NCI-H1417 treated with DMSO at 0.1 percent for 48 hours (cell line): ENCODE measurements around the gene TRPT1.
A peak's percentile ranks its signal among the peaks of the same experiment; 100 is the strongest.

Experiments
- DNase-seq: peaks from one replicate; lab custom pipeline; 2025; lab: John Stamatoyannopoulos, UW

Gene TRPT1

GRCh38 chr11:64208086-64208795 is 17.7 kb downstream of the TRPT1 start:
- DNase-seq: no peak

- no peak for DNase-seq
These were observed 18.5 kb downstream of the TRPT1 start for GRCh38 chr11:64207256-64208085.

- no peak for DNase-seq
These were observed 19.3 kb downstream of the TRPT1 start, which contains the start of gene FERMT3 for GRCh38 chr11:64206457-64207255. Gene FERMT3 (plus strand): TSS chr11:64206721. CDS start chr11:64207365, 644 bp downstream.

GRCh38 chr11:64204464-64204989 is 21.5 kb downstream of the TRPT1 start:
- DNase-seq: no peak

- no peak for DNase-seq
These were observed 21.9 kb downstream of the TRPT1 start for GRCh38 chr11:64204080-64204440.

- DNase-seq: no peak
These were observed 22.4 kb downstream of the TRPT1 start for GRCh38 chr11:64203421-64204079.

- DNase-seq: no peak
These were observed 23.0 kb downstream of the TRPT1 start for GRCh38 chr11:64202992-64203391.

- DNase-seq: no peak
These were observed 24.4 kb downstream of the TRPT1 start for GRCh38 chr11:64201543-64201942.

- no peak for DNase-seq
These were observed 27.5 kb downstream of the TRPT1 start for GRCh38 chr11:64198511-64198910.

- DNase-seq: no peak
These were observed 29.4 kb downstream of the TRPT1 start for GRCh38 chr11:64196626-64197025.

GRCh38 chr11:64192434-64192833 is 33.6 kb downstream of the TRPT1 start:
- no peak for DNase-seq

GRCh38 chr11:64186492-64187165 is 39.4 kb downstream of the TRPT1 start:
- DNase-seq: no peak

- DNase-seq: peak; percentile 100
These were observed 40.1 kb downstream of the TRPT1 start, which contains the start of gene STIP1 for GRCh38 chr11:64185693-64186491. Gene STIP1 (plus strand): TSS chr11:64186171. CDS start chr11:64186262, 91 bp downstream.

- DNase-seq: no peak
These were observed 40.8 kb downstream of the TRPT1 start for GRCh38 chr11:64185175-64185692.

GRCh38 chr11:64183890-64184289 is 42.1 kb downstream of the TRPT1 start:
- DNase-seq: no peak

- no peak for DNase-seq
These were observed 44.2 kb downstream of the TRPT1 start for GRCh38 chr11:64181506-64182411.

- no peak for DNase-seq
These were observed 45.1 kb downstream of the TRPT1 start for GRCh38 chr11:64180891-64181290.

GRCh38 chr11:64178951-64179639 is 46.9 kb downstream of the TRPT1 start:
- no peak for DNase-seq
